Smooth muscle cell (in vitro differentiated cells): Measurements from ENCODE around the gene PES1. TPM values are rescaled to one million over a fixed set of nuclear protein-coding genes. Genes with fewer than 3 reads are reported as not detected.
"Not testable (repeated sequence)": the region's sequence is repeated elsewhere in the genome, so short reads cannot be mapped to it uniquely, and the experiment has no call there.

Experiments
- DNase-seq: peaks from one replicate; lab custom pipeline; 2025; ENCODE audit not compliant: unreplicated experiment; lab: John Stamatoyannopoulos, UW
- H2AFZ ChIP-seq: fragments of 200-600 bp; sonication (generic); 2 replicates; pipeline ENCODE4 v1.6.0; 2016; ENCODE audit warnings: antibody characterized with exemption, low read depth, mild to moderate bottlenecking
- H3F3A ChIP-seq: fragments of 200-600 bp; sonication (generic); 2 replicates; pipeline ENCODE4 v1.6.0; 2017; ENCODE audit warnings: antibody characterized with exemption, low read depth
- H3K27ac ChIP-seq: fragments of 200-600 bp; sonication (generic); 2 replicates; pipeline ENCODE4 v1.5.1; 2016; ENCODE audit warnings: low read depth, mild to moderate bottlenecking
- H3K27me3 ChIP-seq: fragments of 200-600 bp; sonication (generic); 2 replicates; pipeline ENCODE4 v1.6.1; 2016; ENCODE audit warnings: low read depth, mild to moderate bottlenecking
- H3K36me3 ChIP-seq: fragments of 200-600 bp; sonication (generic); 2 replicates; pipeline ENCODE4 v1.5.1; 2016; ENCODE audit warnings: low read depth
- H3K4me1 ChIP-seq: fragments of 200-600 bp; sonication (generic); 2 replicates; pipeline ENCODE4 v1.5.1; 2016; ENCODE audit warnings: low read depth
- H3K4me2 ChIP-seq: fragments of 200-600 bp; sonication (generic); 2 replicates; pipeline ENCODE4 v1.6.0; 2016; ENCODE audit warnings: mild to moderate bottlenecking
- H3K4me3 ChIP-seq: fragments of 200-600 bp; sonication (generic); 2 replicates; pipeline ENCODE4 v1.5.1; 2016; ENCODE audit warnings: mild to moderate bottlenecking
- H3K79me2 ChIP-seq: fragments of 200-600 bp; sonication (generic); 2 replicates; pipeline ENCODE4 v1.6.0; 2016; ENCODE audit warnings: low read depth, mild to moderate bottlenecking
- H3K9ac ChIP-seq: fragments of 200-600 bp; sonication (generic); 2 replicates; pipeline ENCODE4 v1.6.0; 2016; ENCODE audit warnings: low read depth
- H3K9me3 ChIP-seq: fragments of 200-600 bp; sonication (generic); replicated peaks from 2 replicates; pipeline ENCODE4 v1.5.1; 2016; ENCODE audit warnings: low read depth
- H4K20me1 ChIP-seq: fragments of 200-600 bp; sonication (generic); 2 replicates; pipeline ENCODE4 v1.6.0; 2016; ENCODE audit warnings: low read depth
- CTCF ChIP-seq: fragments of 200-600 bp; sonication (generic); IDR thresholded peaks from 2 replicates; pipeline ENCODE4 v1.5.1; 2017; ENCODE audit warnings: borderline replicate concordance, mild to moderate bottlenecking, antibody characterized with exemption; ENCODE audit not compliant: insufficient read depth, poor library complexity, severe bottlenecking
- WGBS: methylation state at CpG from one replicate; pipeline ENCODE4 v1.1.7; 2016; ENCODE audit warnings: low lambda C conversion rate; 5-methylcytosine and 5-hydroxymethylcytosine counted together
- polyA plus RNA-seq: library from polyadenylated mRNA; unstranded; fragments of >200 nt; fragmentation: Nextera tagmentation; extraction: Ambion mirVana; gene quantifications from 2 replicates; pipeline ENCODE4 v1.2.1, GENCODE V29; 2016
- total RNA-seq: library from RNA; depleted of rRNA; stranded (reverse); fragments of >200 nt; gene quantifications from 2 replicates; pipeline ENCODE4 v1.2.3, GENCODE V29; 2014

The PES1 gene
- total and polyA plus RNA-seq, 2 experiments from 2014 or later = 35.6 to 59.4 TPM

DNA sequence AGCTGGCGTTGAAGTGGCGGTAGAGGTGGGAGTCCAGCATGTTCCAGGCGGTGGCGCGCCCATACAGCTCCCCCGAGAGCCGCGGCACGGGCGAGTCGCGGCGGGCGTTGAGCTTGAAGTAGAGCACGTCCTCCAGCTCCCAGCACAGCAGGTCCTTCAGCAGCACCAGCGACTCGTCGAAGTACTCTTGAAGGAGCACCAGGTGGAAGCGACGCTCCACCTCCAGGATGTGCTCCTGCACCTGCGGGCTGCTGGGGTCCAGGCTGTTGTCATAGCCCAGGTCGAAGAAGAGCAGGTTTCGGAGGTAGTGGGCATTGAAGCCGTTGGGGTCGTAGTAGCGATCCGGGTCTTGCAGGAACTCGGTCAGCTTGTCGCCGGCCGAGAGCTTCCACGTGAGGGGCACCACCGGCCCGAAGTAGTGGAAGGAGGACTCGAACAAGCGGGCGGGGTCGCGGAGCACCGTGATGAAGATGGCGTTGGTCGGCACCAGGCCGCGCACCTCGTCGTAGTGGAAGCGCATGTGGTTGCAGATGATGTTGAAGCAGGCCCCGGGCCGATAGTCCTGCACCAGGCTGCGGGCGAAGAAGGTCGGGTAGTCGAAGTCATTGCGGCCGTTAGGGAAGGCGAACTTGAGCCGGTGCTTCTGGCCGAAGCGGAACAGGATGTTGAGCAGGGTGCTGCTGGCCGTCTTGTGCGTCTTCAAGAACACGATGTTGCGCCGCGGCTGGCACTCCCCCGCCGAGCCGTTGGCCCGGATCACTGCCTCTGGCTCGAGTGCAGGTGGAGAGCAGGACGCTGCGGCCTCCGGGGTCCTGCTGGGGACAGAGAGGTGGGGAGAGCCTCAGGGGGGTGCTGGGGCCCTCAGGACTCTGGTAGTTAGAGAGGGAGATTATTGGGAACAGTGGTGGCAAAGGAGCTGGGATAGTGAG, 36.2 kb downstream of the PES1 start:
- Histone ChIP-seq H3K27me3 (no peaks in the 10 kb centered on the region), H3K36me3 (no peaks in the 10 kb centered on the region), H3K9me3 (no peaks in the 10 kb centered on the region), H3K27ac (no peak overlapping the region), H2AFZ (no peak overlapping the region), H4K20me1 (no peaks in the 10 kb centered on the region), H3K9ac (no peak overlapping the region), H3K79me2 (no peaks in the 10 kb centered on the region), H3K4me2 (no peak overlapping the region), H3K4me3 (no peak overlapping the region), H3F3A (no peaks in the 10 kb centered on the region), H3K4me1 (no peaks in the 10 kb centered on the region)
- DNase-seq = no peak
- WGBS = 96% methylated on average over 70 of the region's 73 CpGs
- TF ChIP-seq CTCF = no peak

GRCh38 chr22:30553971-30554370, 37.7 kb downstream of the PES1 start:
- no peak overlapping the region for H3K27ac ChIP-seq
- no peak overlapping the region for H3K4me3 ChIP-seq
- H3K4me1 ChIP-seq = no peaks in the 10 kb centered on the region
- no peaks in the 10 kb centered on the region for H3F3A ChIP-seq
- H3K79me2 ChIP-seq = no peaks in the 10 kb centered on the region
- 83% methylated on average over 7 of the region's 7 CpGs for WGBS
- TF ChIP-seq CTCF = no peak
- H3K9me3 ChIP-seq = no peaks in the 10 kb centered on the region
- H4K20me1 ChIP-seq = no peaks in the 10 kb centered on the region
- H3K36me3 ChIP-seq = no peaks in the 10 kb centered on the region
- H3K27me3 ChIP-seq = no peaks in the 10 kb centered on the region
- H3K9ac ChIP-seq = no peak overlapping the region
- DNase-seq = no peak
- no peak overlapping the region for H2AFZ ChIP-seq
- no peak overlapping the region for H3K4me2 ChIP-seq

DNA sequence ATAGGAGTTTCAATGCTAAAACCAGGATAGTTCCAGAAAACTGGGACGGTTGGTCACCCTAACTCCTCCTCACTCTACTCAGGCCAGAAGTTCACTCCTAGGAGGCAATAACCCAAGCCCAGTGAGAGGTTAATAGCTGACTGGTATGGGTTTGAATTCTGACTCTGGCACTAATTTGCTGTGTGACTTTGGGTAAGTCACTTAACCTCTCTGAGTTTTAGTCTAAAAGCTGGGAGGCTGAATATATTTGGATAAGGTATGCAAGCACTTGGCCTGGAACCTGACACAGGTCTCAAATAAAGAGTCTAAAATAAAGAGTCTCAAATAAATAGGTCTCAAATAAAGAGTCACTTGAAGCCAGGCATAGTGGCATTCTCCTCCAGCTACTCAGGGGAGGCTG, 39.0 kb downstream of the PES1 start:
- no peak overlapping the region for H3K4me3 ChIP-seq
- H2AFZ ChIP-seq = no peak overlapping the region
- H3K27ac ChIP-seq = no peak overlapping the region
- H3F3A ChIP-seq = no peaks in the 10 kb centered on the region
- H3K9me3 ChIP-seq = no peaks in the 10 kb centered on the region
- no peak for DNase-seq
- no peak overlapping the region for H3K4me2 ChIP-seq
- H3K36me3 ChIP-seq = no peaks in the 10 kb centered on the region
- no peaks in the 10 kb centered on the region for H3K4me1 ChIP-seq
- H3K27me3 ChIP-seq = no peaks in the 10 kb centered on the region
- H4K20me1 ChIP-seq = no peaks in the 10 kb centered on the region
- H3K79me2 ChIP-seq = no peaks in the 10 kb centered on the region
- WGBS = 29% methylated on average over 1 of the region's 1 CpG
- H3K9ac ChIP-seq = no peak overlapping the region
- TF ChIP-seq CTCF = no peak

GRCh38 chr22:30551813-30552212, 39.9 kb downstream of the PES1 start:
- not testable (repeated sequence) for H3K4me3 ChIP-seq, H2AFZ ChIP-seq, H3K4me1 ChIP-seq, DNase-seq, H3K27ac ChIP-seq, H3K36me3 ChIP-seq, H3K79me2 ChIP-seq, H3K27me3 ChIP-seq, H3K9ac ChIP-seq, H3F3A ChIP-seq, H4K20me1 ChIP-seq, H3K9me3 ChIP-seq, H3K4me2 ChIP-seq
- 85% methylated on average over 3 of the region's 3 CpGs for WGBS
